Endometrium (tissue), 2 donors: ENCODE measurements around the gene TRIP10.

ENCODE experiments used
- FAIRE-seq: peaks from 2 replicates; lab custom pipeline; 2012; peaks lifted over from hg19 to GRCh38; lab: Jason Lieb, UNC
- donor health status: control.
- donor health status: control.

The TRIP10 gene

GRCh38 chr19:6728346-6728745 is 11.1 kb upstream of the TRIP10 start:
- FAIRE-seq = no peak

- FAIRE-seq = no peak
Observed at GRCh38 chr19:6729573-6730152, 9.8 kb upstream of the TRIP10 start.

GRCh38 chr19:6730153-6730804 is 9.2 kb upstream of the TRIP10 start:
- FAIRE-seq = no peak

- no peak for FAIRE-seq
Observed at GRCh38 chr19:6730941-6731670, 8.4 kb upstream of the TRIP10 start.

GRCh38 chr19:6731822-6732221 is 7.7 kb upstream of the TRIP10 start:
- FAIRE-seq = no peak

- no peak for FAIRE-seq
Observed at GRCh38 chr19:6732803-6733337, 6.6 kb upstream of the TRIP10 start.

GRCh38 chr19:6733338-6734095 is 6.0 kb upstream of the TRIP10 start:
- FAIRE-seq = no peak

GRCh38 chr19:6734096-6734696 is 5.3 kb upstream of the TRIP10 start:
- no peak for FAIRE-seq

- no peak for FAIRE-seq
Observed at GRCh38 chr19:6735181-6735911, 4.1 kb upstream of the TRIP10 start.

- FAIRE-seq = peak; percentile 18
Observed at GRCh38 chr19:6736169-6736916, 3.1 kb upstream of the TRIP10 start.

GRCh38 chr19:6736917-6737283 is 2.6 kb upstream of the TRIP10 start:
- FAIRE-seq = no peak

GRCh38 chr19:6737284-6737872 is 2.1 kb upstream of the TRIP10 start, which contains the start of gene GPR108:
Gene GPR108, minus strand, starts transcription at chr19:6737580. Its CDS starts 4 bp downstream, at chr19:6737576.
- peak; percentile 100 for FAIRE-seq

GRCh38 chr19:6737873-6738786 is 1.4 kb upstream of the TRIP10 start:
- FAIRE-seq = no peak

- FAIRE-seq = no peak
Observed at GRCh38 chr19:6738787-6739389, 592 bp upstream of the TRIP10 start.

- FAIRE-seq = no peak
Observed at GRCh38 chr19:6739883-6740588, 556 bp downstream of the TRIP10 start.

GRCh38 chr19:6740589-6741343 is 1.3 kb downstream of the TRIP10 start:
- FAIRE-seq = no peak

- FAIRE-seq = no peak
Observed at GRCh38 chr19:6743066-6743465, 3.6 kb downstream of the TRIP10 start.
